SU-DHL-6 (cell line): ENCODE data around the gene SHOC2.
"Not testable (repeated sequence)": the region's sequence is repeated elsewhere in the genome, so short reads cannot be mapped to it uniquely, and the experiment has no call there.

Experiments
- H2AFZ ChIP-seq: fragments of 200-600 bp; sonication (generic); 2 replicates; pipeline ENCODE4 v1.6.1; 2014; ENCODE audit warnings: low read depth, mild to moderate bottlenecking, moderate library complexity, mixed read lengths, antibody characterized with exemption, low read length; ENCODE audit not compliant: severe bottlenecking
- H3F3A ChIP-seq: fragments of 200-600 bp; shearing (Covaris generic); 2 replicates; pipeline ENCODE4 v1.6.0; 2016; ENCODE audit warnings: antibody characterized with exemption, mild to moderate bottlenecking; ENCODE audit not compliant: insufficient read depth
- H3K27ac ChIP-seq: fragments of 200-600 bp; sonication (generic); 2 replicates; pipeline ENCODE4 v1.5.1; 2016; ENCODE audit warnings: low read depth, mild to moderate bottlenecking, low read length, moderate library complexity, mixed read lengths
- H3K27me3 ChIP-seq: fragments of 200-600 bp; sonication (generic), shearing (Covaris generic); 2 replicates; pipeline ENCODE4 v1.6.0; 2014; ENCODE audit warnings: mild to moderate bottlenecking, low read length
- H3K36me3 ChIP-seq: fragments of 200-600 bp; sonication (generic); 2 replicates; pipeline ENCODE4 v1.6.1; 2014; ENCODE audit warnings: mild to moderate bottlenecking, low read length, mixed read lengths
- H3K4me2 ChIP-seq: fragments of 300-600, 200-600 bp; shearing (Covaris generic), sonication (generic); 2 replicates; pipeline ENCODE4 v1.6.0; 2014; ENCODE audit warnings: low read length, low read depth, mild to moderate bottlenecking; ENCODE audit not compliant: poor library complexity, severe bottlenecking
- H3K4me3 ChIP-seq: fragments of 200-600 bp; sonication (generic); 2 replicates; pipeline ENCODE4 v1.5.1; 2014; ENCODE audit warnings: antibody characterized with exemption, low read length, mild to moderate bottlenecking, mixed read lengths; ENCODE audit not compliant: insufficient read depth, poor library complexity, severe bottlenecking
- H3K79me2 ChIP-seq: fragments of 200-600 bp; sonication (generic); 2 replicates; pipeline ENCODE4 v1.6.1; 2014; ENCODE audit warnings: mild to moderate bottlenecking, low read length, moderate library complexity; ENCODE audit not compliant: insufficient read depth
- H3K9ac ChIP-seq: fragments of 200-600 bp; sonication (generic); 2 replicates; pipeline ENCODE4 v1.7.0; 2014; ENCODE audit warnings: mild to moderate bottlenecking, low read length
- H3K9me2 ChIP-seq: fragments of 200-600 bp; sonication (generic); replicated peaks from 2 replicates; pipeline ENCODE4 v1.6.1; 2014; ENCODE audit warnings: low read length; ENCODE audit not compliant: insufficient read depth
- H3K9me3 ChIP-seq: fragments of 200-600 bp; sonication (generic); 2 replicates; pipeline ENCODE4 v1.6.1; 2014; ENCODE audit warnings: low read length, mixed read lengths; ENCODE audit not compliant: insufficient read depth
- H4K20me1 ChIP-seq: fragments of 200-600 bp; sonication (generic); 2 replicates; pipeline ENCODE4 v1.6.1; 2014; ENCODE audit warnings: low read depth, mild to moderate bottlenecking, antibody characterized with exemption, low read length, moderate library complexity, mixed read lengths
- EZH2phosphoT487 ChIP-seq: fragments of 200-600 bp; sonication (generic), shearing (Covaris generic); conservative IDR thresholded peaks from 2 replicates; pipeline ENCODE4 v1.6.1; 2018; ENCODE audit warnings: mild to moderate bottlenecking, antibody characterized with exemption, low read length, moderate library complexity, mixed read lengths
- TF ChIP-seq, protein P1 (sequence below): fragments of 200-600 bp; sonication (generic); IDR thresholded peaks from one replicate; pipeline ENCODE4 v1.5.1; 2017; ENCODE audit warnings: antibody characterized with exemption, mild to moderate bottlenecking, low read length, moderate library complexity; ENCODE audit not compliant: insufficient read depth, poor library complexity, severe bottlenecking

SHOC2 gene

DNA sequence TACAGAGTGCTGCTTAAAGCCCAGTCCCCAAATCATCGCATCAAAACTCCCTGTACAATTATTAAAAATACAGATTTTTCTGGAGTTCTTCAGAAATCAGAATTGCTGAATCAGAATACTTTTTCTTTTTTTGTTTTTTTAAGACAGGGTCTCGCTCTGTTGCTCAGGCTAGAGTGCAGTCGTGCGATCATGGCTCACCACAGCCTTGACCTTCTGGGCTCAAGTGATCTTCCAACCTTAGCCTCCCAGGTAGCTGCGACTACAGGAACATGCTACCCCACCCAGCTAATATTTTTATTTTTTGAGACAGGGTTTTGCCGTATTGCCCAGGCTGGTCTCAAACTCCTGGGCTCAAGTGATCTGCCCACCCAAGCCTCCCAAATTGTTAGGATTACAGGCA is 4.4 kb upstream of the SHOC2 start:
- peak overlapping the region; percentile 11 for H3K4me2 ChIP-seq

DNA sequence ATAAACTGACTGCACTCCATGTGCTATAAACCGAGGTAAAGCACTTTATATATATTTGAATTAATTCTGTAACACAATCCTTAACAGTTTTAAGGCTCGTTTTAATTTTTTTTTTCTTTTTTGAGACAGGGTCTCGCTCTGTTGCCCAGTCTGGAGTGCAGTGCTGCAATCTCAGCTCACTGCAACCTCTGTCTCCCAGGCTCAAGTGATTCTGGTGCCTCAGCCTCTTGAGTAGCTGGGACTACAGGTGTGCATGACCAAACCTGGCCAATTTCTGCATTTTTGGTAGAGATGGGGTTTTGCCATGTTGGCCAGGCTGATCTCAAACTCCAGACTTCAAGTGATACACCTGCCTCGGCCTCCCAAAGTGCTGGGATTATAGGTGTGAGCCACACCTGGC is 3.8 kb upstream of the SHOC2 start:
- not testable (repeated sequence) for H3K36me3 ChIP-seq, H3K9ac ChIP-seq, H3K79me2 ChIP-seq, H3K27me3 ChIP-seq, H3K9me2 ChIP-seq, H3K4me3 ChIP-seq, H3K9me3 ChIP-seq, H3K27ac ChIP-seq, H2AFZ ChIP-seq, H4K20me1 ChIP-seq
- Histone ChIP-seq H3F3A (peaks cover 21% of the 10 kb centered on the region), H3K4me2 (peak overlapping the region; percentile 11)

More for the DNA sequence above, 4.4 kb upstream of the SHOC2 start:
- H3K27ac ChIP-seq: no peak overlapping the region
- no peaks in the 10 kb centered on the region; the same call in 1 of the 2 replicates for H3K36me3 ChIP-seq
- H4K20me1 ChIP-seq: no peaks in the 10 kb centered on the region
- H3F3A ChIP-seq: peaks cover 17% of the 10 kb centered on the region
- H2AFZ ChIP-seq: no peak overlapping the region
- H3K9me2 ChIP-seq: no peaks in the 10 kb centered on the region
- no peaks in the 10 kb centered on the region for H3K9me3 ChIP-seq
- TF ChIP-seq EZH2phosphoT487: no peak
- TF ChIP-seq, protein P1, sequence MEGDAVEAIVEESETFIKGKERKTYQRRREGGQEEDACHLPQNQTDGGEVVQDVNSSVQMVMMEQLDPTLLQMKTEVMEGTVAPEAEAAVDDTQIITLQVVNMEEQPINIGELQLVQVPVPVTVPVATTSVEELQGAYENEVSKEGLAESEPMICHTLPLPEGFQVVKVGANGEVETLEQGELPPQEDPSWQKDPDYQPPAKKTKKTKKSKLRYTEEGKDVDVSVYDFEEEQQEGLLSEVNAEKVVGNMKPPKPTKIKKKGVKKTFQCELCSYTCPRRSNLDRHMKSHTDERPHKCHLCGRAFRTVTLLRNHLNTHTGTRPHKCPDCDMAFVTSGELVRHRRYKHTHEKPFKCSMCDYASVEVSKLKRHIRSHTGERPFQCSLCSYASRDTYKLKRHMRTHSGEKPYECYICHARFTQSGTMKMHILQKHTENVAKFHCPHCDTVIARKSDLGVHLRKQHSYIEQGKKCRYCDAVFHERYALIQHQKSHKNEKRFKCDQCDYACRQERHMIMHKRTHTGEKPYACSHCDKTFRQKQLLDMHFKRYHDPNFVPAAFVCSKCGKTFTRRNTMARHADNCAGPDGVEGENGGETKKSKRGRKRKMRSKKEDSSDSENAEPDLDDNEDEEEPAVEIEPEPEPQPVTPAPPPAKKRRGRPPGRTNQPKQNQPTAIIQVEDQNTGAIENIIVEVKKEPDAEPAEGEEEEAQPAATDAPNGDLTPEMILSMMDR: no peak
- no peaks in the 10 kb centered on the region for H3K27me3 ChIP-seq
- no peak overlapping the region for H3K9ac ChIP-seq
- no peak overlapping the region for H3K4me3 ChIP-seq
- peaks cover 2% of the 10 kb centered on the region; the same call in 1 of the 2 replicates for H3K79me2 ChIP-seq

DNA sequence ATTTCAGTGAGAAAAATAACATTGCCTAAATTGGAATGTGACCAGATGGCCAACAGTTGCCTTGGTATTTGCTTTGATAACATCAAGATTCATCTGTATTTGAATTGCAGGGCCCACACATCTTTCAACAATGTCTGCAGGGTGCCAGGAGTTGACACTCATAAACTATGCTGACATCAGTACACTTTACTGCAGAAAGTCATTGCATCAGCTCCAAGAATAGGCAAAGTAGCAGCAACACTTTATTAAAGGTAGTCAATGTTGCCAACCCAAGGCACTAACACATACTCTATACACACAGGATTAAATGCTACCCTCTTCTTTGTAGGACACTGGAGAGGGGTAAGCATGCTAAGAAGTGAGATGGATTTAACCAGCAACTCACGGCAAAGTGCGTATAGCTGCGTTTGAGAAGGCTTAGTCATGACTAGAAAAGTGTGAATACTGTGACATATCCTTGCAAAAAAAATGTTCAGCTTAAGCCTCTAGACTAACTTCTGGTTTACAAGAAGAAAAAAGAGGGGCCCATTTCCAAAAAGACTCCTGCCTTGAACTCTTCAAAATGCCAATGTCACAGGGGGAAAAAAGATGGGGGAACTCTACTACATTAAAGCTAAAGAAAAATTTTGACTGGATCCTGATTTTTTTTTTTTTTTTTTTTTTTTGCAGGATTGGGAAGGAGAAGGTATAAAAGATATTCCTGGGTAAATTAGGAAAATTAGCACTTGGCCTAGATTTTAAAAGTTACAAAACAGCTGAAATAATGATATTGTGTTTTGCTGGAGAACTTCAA is 2.7 kb upstream of the SHOC2 start:
- Histone ChIP-seq H3K79me2 (peaks cover 16% of the 10 kb centered on the region), H3K4me2 (no peak overlapping the region), H4K20me1 (peaks cover 9% of the 10 kb centered on the region), H3K4me3 (no peak overlapping the region), H3K27me3 (no peaks in the 10 kb centered on the region), H3K9me3 (no peaks in the 10 kb centered on the region), H3F3A (peaks cover 29% of the 10 kb centered on the region), H3K9me2 (no peaks in the 10 kb centered on the region), H2AFZ (no peak overlapping the region), H3K9ac (no peak overlapping the region), H3K27ac (no peak overlapping the region), H3K36me3 (peaks cover 5% of the 10 kb centered on the region)
- TF ChIP-seq, protein P1: no peak
- TF ChIP-seq EZH2phosphoT487: no peak

DNA sequence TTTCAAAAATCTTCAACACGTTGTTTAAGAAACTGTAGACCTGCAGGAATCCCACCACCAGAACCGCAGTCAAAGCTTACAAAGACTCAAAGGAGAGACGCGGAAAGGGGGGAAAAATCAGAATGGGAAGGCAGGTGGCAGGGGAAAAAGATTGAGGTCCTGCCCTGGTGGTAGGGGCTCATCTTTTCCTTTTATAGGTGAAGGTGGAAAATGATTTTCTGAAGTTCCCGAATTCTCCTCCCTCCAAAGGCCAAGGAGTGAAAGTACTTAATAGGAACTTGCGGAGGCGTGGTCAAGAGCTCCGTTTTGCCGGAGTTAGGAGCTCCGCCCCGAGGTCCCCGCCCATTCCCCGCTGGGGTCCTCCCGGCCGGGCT is 1.1 kb upstream of the SHOC2 start:
- TF ChIP-seq EZH2phosphoT487: no peak
- TF ChIP-seq, protein P1: no peak
- Histone ChIP-seq H3F3A (peaks cover 29% of the 10 kb centered on the region), H3K9ac (peak overlapping the region; percentile 75), H2AFZ (peak overlapping the region; percentile 93), H3K9me2 (no peaks in the 10 kb centered on the region), H3K9me3 (no peaks in the 10 kb centered on the region), H3K27ac (peak overlapping the region; percentile 87), H3K4me2 (peak overlapping the region; percentile 80), H3K36me3 (peaks cover 12% of the 10 kb centered on the region), H4K20me1 (peaks cover 23% of the 10 kb centered on the region), H3K27me3 (no peaks in the 10 kb centered on the region), H3K79me2 (peaks cover 31% of the 10 kb centered on the region), H3K4me3 (peak overlapping the region; percentile 67)
